GM12875 (cell line): Measurements from ENCODE around the gene UXT.

Source experiments
- H3K4me3 ChIP-seq: one replicate; pipeline ENCODE4 v1.5.1; 2011; ENCODE audit warnings: low read depth, low read length, control low read depth
- TF ChIP-seq, protein P1 (sequence below): IDR thresholded peaks from 2 replicates; pipeline ENCODE4 v1.5.1; 2011; ENCODE audit warnings: low read depth, mild to moderate bottlenecking, control low read depth, inconsistent platforms, low read length, moderate library complexity, borderline replicate concordance; ENCODE audit not compliant: insufficient read depth

UXT gene

DNA sequence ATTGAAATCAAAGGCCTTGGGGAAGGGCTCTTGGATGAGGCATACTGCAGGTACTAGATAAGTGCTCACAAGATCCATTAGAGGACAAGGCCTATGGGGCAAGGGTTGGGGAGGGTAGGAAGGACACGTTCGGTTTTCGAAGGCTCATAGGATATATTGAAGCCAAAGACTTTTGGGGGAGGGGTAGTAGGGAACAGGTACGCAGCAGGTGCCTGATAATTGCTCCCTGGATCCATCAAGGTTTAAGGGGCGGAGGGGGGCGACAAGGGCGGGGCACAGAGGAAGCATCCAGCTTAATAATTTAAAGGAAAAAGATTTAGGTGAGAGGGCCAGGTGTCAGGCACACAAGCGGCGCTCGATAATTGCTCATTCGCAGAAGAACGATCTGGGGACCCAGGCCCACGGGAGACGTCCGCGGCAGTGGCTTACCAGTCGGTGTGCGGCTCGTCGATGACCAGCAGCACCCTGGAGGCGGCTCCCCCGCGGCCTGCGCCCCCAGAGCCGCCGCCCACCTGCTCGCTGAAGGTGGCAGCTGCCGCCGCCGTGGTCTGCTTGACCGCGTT is 40.0 kb downstream of the UXT start:
- H3K4me3 ChIP-seq, result no peak overlapping the region
- TF ChIP-seq, protein P1, sequence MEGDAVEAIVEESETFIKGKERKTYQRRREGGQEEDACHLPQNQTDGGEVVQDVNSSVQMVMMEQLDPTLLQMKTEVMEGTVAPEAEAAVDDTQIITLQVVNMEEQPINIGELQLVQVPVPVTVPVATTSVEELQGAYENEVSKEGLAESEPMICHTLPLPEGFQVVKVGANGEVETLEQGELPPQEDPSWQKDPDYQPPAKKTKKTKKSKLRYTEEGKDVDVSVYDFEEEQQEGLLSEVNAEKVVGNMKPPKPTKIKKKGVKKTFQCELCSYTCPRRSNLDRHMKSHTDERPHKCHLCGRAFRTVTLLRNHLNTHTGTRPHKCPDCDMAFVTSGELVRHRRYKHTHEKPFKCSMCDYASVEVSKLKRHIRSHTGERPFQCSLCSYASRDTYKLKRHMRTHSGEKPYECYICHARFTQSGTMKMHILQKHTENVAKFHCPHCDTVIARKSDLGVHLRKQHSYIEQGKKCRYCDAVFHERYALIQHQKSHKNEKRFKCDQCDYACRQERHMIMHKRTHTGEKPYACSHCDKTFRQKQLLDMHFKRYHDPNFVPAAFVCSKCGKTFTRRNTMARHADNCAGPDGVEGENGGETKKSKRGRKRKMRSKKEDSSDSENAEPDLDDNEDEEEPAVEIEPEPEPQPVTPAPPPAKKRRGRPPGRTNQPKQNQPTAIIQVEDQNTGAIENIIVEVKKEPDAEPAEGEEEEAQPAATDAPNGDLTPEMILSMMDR, result no peak

DNA sequence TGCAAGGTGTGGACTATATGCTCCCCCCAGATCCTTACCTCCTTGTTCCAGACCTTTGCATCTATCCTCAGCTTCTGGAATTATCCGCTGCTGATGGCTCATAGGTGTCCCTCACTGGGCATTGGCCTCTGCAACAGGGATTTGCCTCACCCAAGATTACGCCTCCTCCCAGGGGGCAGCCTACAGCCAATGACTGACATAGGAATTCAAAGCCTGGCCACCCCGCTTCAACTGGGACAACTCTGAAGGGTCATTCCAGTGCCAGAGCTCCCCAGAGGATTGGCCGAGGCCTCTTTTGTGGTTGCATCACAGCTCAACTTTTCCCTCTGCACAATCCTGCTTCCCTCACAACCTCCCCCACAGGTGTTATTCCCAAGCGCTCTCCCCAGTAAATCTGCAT is 44.4 kb downstream of the UXT start:
- TF ChIP-seq, protein P1, result no peak

DNA sequence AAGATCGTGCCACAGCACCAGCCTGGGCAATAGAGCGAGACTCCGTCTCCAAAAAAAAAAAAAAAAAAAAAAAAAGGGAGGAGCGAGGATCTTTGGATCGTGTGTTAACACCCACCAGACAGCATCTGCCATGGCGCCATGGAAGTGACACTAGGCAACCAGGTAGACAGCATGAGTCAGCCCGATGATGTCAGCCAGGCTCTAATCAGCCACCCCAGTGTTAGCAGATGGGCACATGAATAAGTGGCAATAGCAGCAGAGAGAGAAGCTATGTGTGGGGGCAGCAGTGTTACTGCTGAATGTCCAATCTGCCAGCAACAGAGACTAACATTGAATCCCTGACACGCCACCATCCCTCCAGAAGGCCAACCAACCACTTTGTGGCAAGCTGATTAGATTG is 45.9 kb downstream of the UXT start:
- TF ChIP-seq, protein P1, result no peak
- H3K4me3 ChIP-seq, result no peak overlapping the region

More for the DNA sequence above, 44.4 kb downstream of the UXT start:
- H3K4me3 ChIP-seq, result no peak overlapping the region

DNA sequence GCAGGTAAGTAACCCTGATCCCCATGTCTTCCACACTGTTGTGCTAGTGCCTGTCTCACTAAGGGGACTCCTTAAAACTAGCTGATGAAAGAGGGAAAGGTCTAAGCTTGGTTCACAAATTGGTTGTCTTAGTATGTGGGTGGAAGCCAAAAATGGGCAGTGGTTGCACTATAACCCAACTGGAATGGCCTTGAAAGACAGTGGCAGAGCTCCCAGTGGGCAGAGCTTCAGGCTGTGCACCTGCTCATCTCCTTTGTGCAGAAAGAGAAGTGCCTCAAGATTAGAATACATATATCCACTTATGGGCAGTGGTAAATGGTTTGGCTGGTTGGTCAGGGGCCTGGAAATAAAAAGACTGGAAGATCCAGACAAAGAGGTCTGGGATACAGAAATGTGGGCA is 46.6 kb downstream of the UXT start:
- no peak overlapping the region for H3K4me3 ChIP-seq
- TF ChIP-seq, protein P1, result no peak

DNA sequence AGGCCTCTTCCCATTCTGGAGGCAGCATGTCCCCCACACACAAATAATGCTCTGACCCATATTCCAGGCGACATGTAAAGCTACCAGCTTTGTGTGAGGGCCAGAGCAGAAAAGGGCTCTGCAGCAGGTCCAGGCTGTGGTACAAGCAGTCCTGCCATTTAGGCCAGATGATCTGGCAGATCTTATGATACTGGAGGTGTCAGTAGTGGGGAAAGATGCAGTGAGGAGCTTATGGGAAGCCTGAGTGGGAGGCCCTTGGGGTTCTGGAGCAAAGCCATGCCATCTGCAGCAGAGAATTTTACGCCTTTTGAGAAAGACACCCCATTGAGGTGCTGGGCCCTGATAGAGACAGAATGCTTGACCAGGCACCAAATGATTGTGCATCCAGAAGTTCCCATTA is 47.1 kb downstream of the UXT start:
- H3K4me3 ChIP-seq, result no peak overlapping the region
- TF ChIP-seq, protein P1, result no peak

DNA sequence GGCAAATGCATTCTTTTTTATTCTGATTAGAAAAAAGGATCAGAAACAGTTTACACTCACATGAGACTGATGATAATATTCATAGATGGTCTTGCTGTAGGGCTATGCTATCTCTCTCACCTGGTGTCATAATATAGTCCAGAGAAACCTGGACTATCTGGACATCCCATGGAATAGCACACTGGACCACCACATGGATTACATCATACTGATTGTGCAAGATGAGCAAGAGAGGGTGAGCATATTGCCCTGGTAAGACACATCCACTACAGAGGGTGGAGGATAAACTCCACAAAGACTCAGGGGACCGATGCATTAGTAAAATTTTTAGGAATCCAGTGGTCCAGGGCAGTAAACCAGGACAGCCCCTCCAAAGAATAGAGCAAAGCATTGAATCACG is 47.5 kb downstream of the UXT start:
- H3K4me3 ChIP-seq, result no peak overlapping the region
- TF ChIP-seq, protein P1, result no peak

DNA sequence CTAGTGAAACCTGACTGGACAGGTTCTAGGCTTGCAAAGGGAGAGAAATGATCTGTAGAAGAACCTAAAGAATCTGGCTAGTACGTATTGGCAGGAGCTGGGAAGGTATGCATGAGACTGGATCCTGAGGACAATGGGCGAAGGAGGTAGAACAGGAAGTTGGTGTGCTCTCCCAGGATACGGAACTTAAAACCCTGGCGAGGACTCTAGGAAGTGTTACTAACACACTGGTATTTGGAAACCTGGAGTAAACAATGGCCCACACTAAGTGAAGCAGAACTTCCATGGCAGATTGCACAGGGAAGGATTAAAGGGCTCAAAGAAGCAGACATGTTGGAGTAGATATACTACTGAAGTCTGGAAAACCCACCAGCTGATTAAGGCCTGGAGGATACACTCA is 48.5 kb downstream of the UXT start:
- H3K4me3 ChIP-seq, result no peak overlapping the region
- TF ChIP-seq, protein P1, result no peak
